Measurements from ENCODE around the gene KHDRBS1.
A peak's percentile ranks its signal among the peaks of the same experiment; 100 is the strongest.
"Not testable (repeated sequence)": the region's sequence is repeated elsewhere in the genome, so short reads cannot be mapped to it uniquely, and the experiment has no call there.

The KHDRBS1 gene

GRCh38 chr1:32066489-32066873, 52.8 kb downstream of the KHDRBS1 start:
- DNase-seq = no peak

GRCh38 chr1:32068957-32069588, 55.4 kb downstream of the KHDRBS1 start:
- no peak for DNase-seq

- DNase-seq = no peak
Observed at GRCh38 chr1:32071758-32072621, 58.3 kb downstream of the KHDRBS1 start.

- DNase-seq = peak; percentile 74
Observed at GRCh38 chr1:32072622-32073298, 59.1 kb downstream of the KHDRBS1 start, which contains the start of gene TMEM39B. Gene TMEM39B (plus strand): TSS chr1:32072939. CDS start chr1:32073048, 109 bp downstream.

GRCh38 chr1:32073299-32074229, 59.9 kb downstream of the KHDRBS1 start:
- no peak for DNase-seq

GRCh38 chr1:32074841-32075240, 61.2 kb downstream of the KHDRBS1 start:
- no peak for DNase-seq

- DNase-seq = no peak
Observed at GRCh38 chr1:32077451-32077850, 63.8 kb downstream of the KHDRBS1 start.

- DNase-seq = no peak
Observed at GRCh38 chr1:32082022-32082421, 68.4 kb downstream of the KHDRBS1 start.

- DNase-seq = not testable (repeated sequence)
Observed at GRCh38 chr1:32086381-32086780, 72.7 kb downstream of the KHDRBS1 start.

- no peak for DNase-seq
Observed at GRCh38 chr1:32091176-32091575, 77.5 kb downstream of the KHDRBS1 start.

- no peak for DNase-seq
Observed at GRCh38 chr1:32091591-32091990, 77.9 kb downstream of the KHDRBS1 start.

Data from NCI-H187 treated with DMSO at 0.1 percent for 48 hours (cell line).